K562 (cell line): ENCODE data around the gene SLC2A4. TPM values are rescaled to one million over a fixed set of nuclear protein-coding genes. Genes with fewer than 3 reads are reported as not detected.

Experiments
- ATF1 ChIP-seq, 2 experiments: fragments of 450-650 bp in 1 of 2; IDR thresholded peaks; 2 replicates each; pipeline ENCODE4 v1.6.1; 2016; ENCODE audit warnings: missing compliant biosample characterization in 1 of 2, missing genetic modification characterization in 1 of 2
- BRD9 ChIP-seq: fragments of 450-650 bp; IDR thresholded peaks from 2 replicates; pipeline ENCODE4 v1.6.1; 2018; ENCODE audit warnings: low read depth; ENCODE audit not compliant: partially characterized antibody
- CBFA2T3 ChIP-seq: fragments of 450-650 bp; IDR thresholded peaks from 2 replicates; pipeline ENCODE4 v1.6.1; 2017
- ELF1 ChIP-seq: fragments of 200-800 bp; sonication (Bioruptor generic); IDR thresholded peaks from 2 replicates; pipeline ENCODE4 v1.6.1; 2016; ENCODE audit warnings: missing genetic modification characterization, missing compliant biosample characterization
- ELF2 ChIP-seq: fragments of 250-450 bp; sonication (Bioruptor Pico); IDR thresholded peaks from 2 replicates; pipeline ENCODE4 v1.5.0; 2021; ENCODE audit warnings: mild to moderate bottlenecking
- ETV5 ChIP-seq: sonication (generic); formaldehyde crosslinking; IDR thresholded peaks from 2 replicates; pipeline ENCODE4 v1.4.0; 2020; ENCODE audit warnings: low read depth, mild to moderate bottlenecking, missing genetic modification reagents
- FOXA1 ChIP-seq: fragments of 450-650 bp; IDR thresholded peaks from 2 replicates; pipeline ENCODE4 v1.6.1; 2016; ENCODE audit warnings: mild to moderate bottlenecking, borderline replicate concordance
- ILF3 ChIP-seq: fragments of 450-650 bp; IDR thresholded peaks from 2 replicates; pipeline ENCODE4 v1.6.1; 2018; ENCODE audit warnings: antibody characterized with exemption, mild to moderate bottlenecking, moderate library complexity, borderline replicate concordance
- KLF10 ChIP-seq: fragments of 250-450 bp; sonication (Bioruptor Pico); IDR thresholded peaks from 2 replicates; pipeline ENCODE4 v1.6.1; 2021; ENCODE audit warnings: matching md5 sums
- NELFE ChIP-seq: IDR thresholded peaks from 2 replicates; pipeline ENCODE4 v1.6.1; 2011; ENCODE audit warnings: mild to moderate bottlenecking; ENCODE audit not compliant: insufficient read depth, insufficient read length
- NFIC ChIP-seq: fragments of 450-650 bp; IDR thresholded peaks from 2 replicates; pipeline ENCODE4 v1.6.1; 2017; ENCODE audit warnings: mild to moderate bottlenecking, inconsistent platforms
- NONO ChIP-seq, 2 experiments: fragments of 200-400 bp in 1 of 2; fragments of 450-650 bp in 1 of 2; formaldehyde crosslinking in 1 of 2; IDR thresholded peaks; 2 replicates each; pipeline ENCODE4 v1.6.1; 2017; ENCODE audit warnings: low read depth in 2 of 2, mild to moderate bottlenecking in 2 of 2, moderate library complexity in 2 of 2, low read length in 1 of 2
- SMARCA4 ChIP-seq: fragments of 450-650 bp; IDR thresholded peaks from 2 replicates; pipeline ENCODE4 v1.6.1; 2016
- TAF15 ChIP-seq: fragments of 200-400 bp; formaldehyde crosslinking; IDR thresholded peaks from 2 replicates; pipeline ENCODE4 v1.6.1; 2017; ENCODE audit warnings: mild to moderate bottlenecking, low read depth, low read length, moderate library complexity
- ZKSCAN3 ChIP-seq: fragments of 250-450 bp; sonication (Bioruptor Pico); IDR thresholded peaks from 2 replicates; pipeline ENCODE4 v1.4.0; 2020
- ZNF133 ChIP-seq: fragments of 250-450 bp; sonication (Bioruptor Pico); IDR thresholded peaks from 2 replicates; pipeline ENCODE4 v1.4.0; 2020; ENCODE audit warnings: mild to moderate bottlenecking
- polyA plus RNA-seq, 8 experiments: library from polyadenylated mRNA; depleted of rRNA in 4 of 8; stranded (reverse) in 5 of 8; unstranded in 3 of 8; fragments of >200 nt; fragmentation: Nextera tagmentation in 2 of 8; fragmentation: Illumina TruSeq in 1 of 8; extraction: Ambion mirVana in 2 of 8; extraction: Trizol in 1 of 8; gene quantifications; 2 replicates each; pipeline versions ENCODE4 v1.2.1 to v1.2.3, GENCODE V29; 2011 to 2014; ENCODE audit warnings: inconsistent platforms in 1 of 8, missing spikeins in 1 of 8
- total RNA-seq, 7 experiments: library from RNA; depleted of rRNA in 6 of 7; stranded (reverse); fragments of >200 nt in 6 of 7; fragmentation: Illumina TruSeq in 2 of 7; extraction: Trizol in 2 of 7; gene quantifications; 2 replicates each; pipeline versions ENCODE4 v1.2.1 to v1.2.3, GENCODE V29; 2011 to 2021; ENCODE audit warnings: low replicate concordance in 1 of 7
- TF ChIP-seq, protein P1 (sequence below): sonication (generic); formaldehyde crosslinking; IDR thresholded peaks from 2 replicates; pipeline ENCODE4 v1.8.0; 2022; ENCODE audit warnings: missing genetic modification reagents, mild to moderate bottlenecking, borderline replicate concordance
- TF ChIP-seq, protein P2 (sequence below), 2 experiments: fragments of 450-650 bp in 1 of 2; sonication (generic) in 1 of 2; formaldehyde crosslinking in 1 of 2; IDR thresholded peaks; 2 replicates each; pipeline versions ENCODE4 v1.7.1 to v1.9.0; 2016 to 2022; ENCODE audit warnings: inconsistent platforms in 1 of 2, mild to moderate bottlenecking in 1 of 2, missing genetic modification reagents in 1 of 2

The SLC2A4 gene
- total and polyA plus RNA-seq, 9 of the 15 experiments (the other 6 are each of a cell fraction or from before 2014, with no cell fraction given), result 0.74 to 3.5 (median 1.6) TPM

DNA sequence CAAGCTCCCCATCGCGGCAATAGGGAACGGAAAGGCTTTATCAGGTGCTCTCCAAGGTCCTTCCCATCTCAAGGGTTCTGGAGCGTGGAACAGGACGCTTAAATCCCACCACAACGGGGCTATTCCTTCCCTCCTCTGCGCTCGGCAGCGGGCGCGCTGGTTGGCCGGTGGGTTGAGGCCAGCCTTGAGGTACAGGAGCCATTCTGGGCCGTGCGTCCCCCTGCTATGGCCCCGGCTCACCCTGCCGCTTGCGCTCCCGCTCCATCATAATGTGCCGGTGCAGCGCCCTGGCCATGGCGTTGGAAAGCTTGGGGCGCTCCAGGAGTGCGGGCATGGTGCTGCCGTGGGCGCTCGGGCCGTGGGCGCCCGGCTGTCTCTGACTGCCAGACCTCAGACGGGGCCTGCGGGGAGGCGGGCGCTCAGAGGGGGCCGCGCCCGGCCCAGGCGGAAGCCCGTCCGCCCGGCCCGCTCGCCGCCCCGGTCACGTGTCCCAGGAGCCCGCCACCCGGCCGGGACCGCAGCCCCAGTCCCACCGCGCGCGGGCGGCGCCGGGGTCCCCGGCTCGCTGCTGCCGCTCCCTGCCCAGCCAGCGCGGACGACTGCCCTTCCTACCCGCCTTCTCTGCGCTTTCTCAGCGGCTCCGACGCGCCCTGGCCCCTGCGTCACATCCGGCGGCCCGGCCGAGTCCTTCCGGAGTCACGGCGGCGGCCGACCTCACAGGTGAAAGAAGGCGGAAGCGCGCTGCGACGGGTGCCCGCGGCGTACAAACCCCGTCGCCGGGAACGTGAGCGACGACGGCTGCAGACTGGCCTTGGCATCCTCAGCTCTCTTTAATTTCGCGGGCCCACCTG lies 33.4 kb downstream of the SLC2A4 start, which contains the start of gene GPS2 (continued):
- TF ChIP-seq ILF3 (no peak), NELFE (no peak), SMARCA4 (no peak), NONO (IDR thresholded peaks at IDR 0.05; ENCODE audit: low read depth in 2 of 2, low read length in 1 of 2) (peak; percentile 49 to 53; a peak in 2 of 4 replicates), BRD9 (no peak), ELF1 (tag) (peak; percentile 94), TAF15 (no peak), KLF10 (no peak), CBFA2T3 (no peak), FOXA1 (no peak), ZNF133 (CRISPR knock-in tag) (no peak), ETV5 (CRISPR knock-in tag) (peak; percentile 79; the same call in 1 of the 2 replicates), ELF2 (CRISPR knock-in tag) (peak; percentile 92), NFIC (peak; percentile 21; the same call in 1 of the 2 replicates), ZKSCAN3 (no peak), ATF1 (CRISPR knock-in tag; IDR thresholded peaks at IDR 0.05) (peak; percentile 36), ATF1 (tag; IDR thresholded peaks at IDR 0.05) (peak; percentile 90)
- TF ChIP-seq, protein P1, sequence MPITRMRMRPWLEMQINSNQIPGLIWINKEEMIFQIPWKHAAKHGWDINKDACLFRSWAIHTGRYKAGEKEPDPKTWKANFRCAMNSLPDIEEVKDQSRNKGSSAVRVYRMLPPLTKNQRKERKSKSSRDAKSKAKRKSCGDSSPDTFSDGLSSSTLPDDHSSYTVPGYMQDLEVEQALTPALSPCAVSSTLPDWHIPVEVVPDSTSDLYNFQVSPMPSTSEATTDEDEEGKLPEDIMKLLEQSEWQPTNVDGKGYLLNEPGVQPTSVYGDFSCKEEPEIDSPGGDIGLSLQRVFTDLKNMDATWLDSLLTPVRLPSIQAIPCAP (CRISPR knock-in tag), result no peak
- TF ChIP-seq, protein P2, sequence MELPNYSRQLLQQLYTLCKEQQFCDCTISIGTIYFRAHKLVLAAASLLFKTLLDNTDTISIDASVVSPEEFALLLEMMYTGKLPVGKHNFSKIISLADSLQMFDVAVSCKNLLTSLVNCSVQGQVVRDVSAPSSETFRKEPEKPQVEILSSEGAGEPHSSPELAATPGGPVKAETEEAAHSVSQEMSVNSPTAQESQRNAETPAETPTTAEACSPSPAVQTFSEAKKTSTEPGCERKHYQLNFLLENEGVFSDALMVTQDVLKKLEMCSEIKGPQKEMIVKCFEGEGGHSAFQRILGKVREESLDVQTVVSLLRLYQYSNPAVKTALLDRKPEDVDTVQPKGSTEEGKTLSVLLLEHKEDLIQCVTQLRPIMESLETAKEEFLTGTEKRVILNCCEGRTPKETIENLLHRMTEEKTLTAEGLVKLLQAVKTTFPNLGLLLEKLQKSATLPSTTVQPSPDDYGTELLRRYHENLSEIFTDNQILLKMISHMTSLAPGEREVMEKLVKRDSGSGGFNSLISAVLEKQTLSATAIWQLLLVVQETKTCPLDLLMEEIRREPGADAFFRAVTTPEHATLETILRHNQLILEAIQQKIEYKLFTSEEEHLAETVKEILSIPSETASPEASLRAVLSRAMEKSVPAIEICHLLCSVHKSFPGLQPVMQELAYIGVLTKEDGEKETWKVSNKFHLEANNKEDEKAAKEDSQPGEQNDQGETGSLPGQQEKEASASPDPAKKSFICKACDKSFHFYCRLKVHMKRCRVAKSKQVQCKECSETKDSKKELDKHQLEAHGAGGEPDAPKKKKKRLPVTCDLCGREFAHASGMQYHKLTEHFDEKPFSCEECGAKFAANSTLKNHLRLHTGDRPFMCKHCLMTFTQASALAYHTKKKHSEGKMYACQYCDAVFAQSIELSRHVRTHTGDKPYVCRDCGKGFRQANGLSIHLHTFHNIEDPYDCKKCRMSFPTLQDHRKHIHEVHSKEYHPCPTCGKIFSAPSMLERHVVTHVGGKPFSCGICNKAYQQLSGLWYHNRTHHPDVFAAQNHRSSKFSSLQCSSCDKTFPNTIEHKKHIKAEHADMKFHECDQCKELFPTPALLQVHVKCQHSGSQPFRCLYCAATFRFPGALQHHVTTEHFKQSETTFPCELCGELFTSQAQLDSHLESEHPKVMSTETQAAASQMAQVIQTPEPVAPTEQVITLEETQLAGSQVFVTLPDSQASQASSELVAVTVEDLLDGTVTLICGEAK (IDR thresholded peaks at IDR 0.05), result peak; percentile 97
- TF ChIP-seq, protein P2 (CRISPR knock-in tag; IDR thresholded peaks at IDR 0.05), result no peak
